WERI-Rb-1 (cell line): ENCODE results near the gene GLT6D1.

ENCODE experiments used
- DNase-seq: peaks from one replicate; pipeline ENCODE4 v3.0.0-alpha.2; 2020
- H3K27ac ChIP-seq: fragments of 250-450 bp; sonication (Bioruptor Pico); 2 replicates; pipeline ENCODE4 v1.5.1; 2020; ENCODE audit warnings: mild to moderate bottlenecking, moderate library complexity
- H3K27me3 ChIP-seq: fragments of 250-450 bp; sonication (Bioruptor Pico); 2 replicates; pipeline ENCODE4 v1.5.1; 2021; ENCODE audit warnings: mild to moderate bottlenecking, low read depth, moderate library complexity; ENCODE audit not compliant: insufficient read depth, severe bottlenecking
- H3K36me3 ChIP-seq: fragments of 250-450 bp; sonication (Bioruptor Pico); 2 replicates; pipeline ENCODE4 v1.5.1; 2020; ENCODE audit warnings: mild to moderate bottlenecking, moderate library complexity
- H3K4me3 ChIP-seq: 2 replicates; pipeline ENCODE4 v1.5.1; 2011; ENCODE audit warnings: low read depth, mild to moderate bottlenecking, control low read depth, low read length
- H3K9me3 ChIP-seq: fragments of 250-450 bp; sonication (Bioruptor Pico); 2 replicates; pipeline ENCODE4 v1.5.1; 2021; ENCODE audit warnings: mild to moderate bottlenecking, moderate library complexity; ENCODE audit not compliant: severe bottlenecking
- CTCF ChIP-seq: IDR thresholded peaks from 2 replicates; pipeline ENCODE4 v1.5.1; 2011; ENCODE audit warnings: low read depth, mild to moderate bottlenecking, control low read depth, inconsistent platforms, low read length

The GLT6D1 gene

GRCh38 chr9:135663857-135664256, 24.5 kb upstream of the GLT6D1 start:
- Histone ChIP-seq H3K36me3 (no peaks in the 10 kb centered on the region), H3K27ac (no peak overlapping the region), H3K9me3 (no peaks in the 10 kb centered on the region), H3K4me3 (no peak overlapping the region), H3K27me3 (no peaks in the 10 kb centered on the region)
- no peak for TF ChIP-seq CTCF
- DNase-seq = no peak

DNA sequence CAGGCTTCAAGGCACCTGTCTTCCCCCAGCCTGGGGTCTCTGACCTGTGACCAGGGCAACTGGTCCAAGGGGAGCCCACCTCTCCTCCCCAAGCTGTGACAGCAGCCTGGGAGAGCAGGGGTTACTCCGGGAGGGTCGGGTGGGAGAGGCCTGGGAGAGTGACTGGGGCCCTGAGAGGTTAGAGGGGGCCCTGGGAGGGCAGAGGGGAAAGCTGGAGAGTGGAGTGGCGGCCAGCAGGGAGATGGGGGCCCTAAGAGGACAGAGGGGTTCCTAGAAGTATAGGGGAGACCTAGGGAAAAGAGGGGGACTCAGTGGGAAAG, 24.1 kb upstream of the GLT6D1 start:
- Histone ChIP-seq H3K27me3 (no peaks in the 10 kb centered on the region), H3K9me3 (no peaks in the 10 kb centered on the region), H3K27ac (no peak overlapping the region), H3K36me3 (no peaks in the 10 kb centered on the region), H3K4me3 (no peak overlapping the region)
- TF ChIP-seq CTCF = no peak
- DNase-seq = no peak

DNA sequence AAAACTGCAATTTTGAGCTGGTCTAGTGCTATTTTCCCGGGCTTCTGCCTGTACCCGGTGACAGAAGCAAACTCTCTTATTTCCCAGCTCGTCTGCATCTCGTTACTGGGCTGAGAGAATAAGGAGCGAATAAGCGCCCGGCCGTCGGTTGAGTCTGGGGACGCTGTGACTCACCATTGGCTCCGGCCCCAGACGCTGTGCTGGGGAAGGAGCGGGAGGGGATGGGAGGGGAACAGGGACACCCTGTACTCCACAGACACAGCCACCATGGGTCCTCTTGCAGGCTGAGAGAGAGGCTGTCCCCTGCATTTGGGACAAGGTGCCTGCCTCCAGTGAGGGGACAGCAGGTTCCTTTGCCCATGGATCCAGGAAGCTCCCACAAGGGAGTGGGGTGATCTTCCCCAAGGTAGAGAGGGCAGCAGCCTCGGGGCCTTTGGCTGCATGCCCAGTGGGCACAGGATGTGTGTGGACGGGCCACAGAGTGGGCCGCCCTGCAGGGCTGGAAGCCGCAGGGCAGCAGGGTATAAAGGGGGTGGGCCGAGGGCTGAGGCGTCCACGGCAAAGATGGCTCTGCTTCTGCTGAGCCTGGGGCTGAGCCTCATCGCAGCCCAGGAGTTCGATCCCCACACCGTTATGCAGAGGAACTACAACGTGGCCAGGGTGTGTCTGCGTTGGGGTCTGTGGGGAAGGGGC, 23.6 kb upstream of the GLT6D1 start, which contains the start of gene LCN9:
TSS of gene LCN9 (plus strand) at position 552 of the 693 bp plus-strand sequence. CDS start at position 565, 13 bp downstream.
- Histone ChIP-seq H3K27ac (no peak within 1 kb of the TSS), H3K9me3 (no peaks in the 10 kb centered on the region), H3K36me3 (no peaks in the 10 kb centered on the region), H3K4me3 (no peak within 1 kb of the TSS), H3K27me3 (no peaks in the 10 kb centered on the region)
- no peak for DNase-seq
- no peak for TF ChIP-seq CTCF

DNA sequence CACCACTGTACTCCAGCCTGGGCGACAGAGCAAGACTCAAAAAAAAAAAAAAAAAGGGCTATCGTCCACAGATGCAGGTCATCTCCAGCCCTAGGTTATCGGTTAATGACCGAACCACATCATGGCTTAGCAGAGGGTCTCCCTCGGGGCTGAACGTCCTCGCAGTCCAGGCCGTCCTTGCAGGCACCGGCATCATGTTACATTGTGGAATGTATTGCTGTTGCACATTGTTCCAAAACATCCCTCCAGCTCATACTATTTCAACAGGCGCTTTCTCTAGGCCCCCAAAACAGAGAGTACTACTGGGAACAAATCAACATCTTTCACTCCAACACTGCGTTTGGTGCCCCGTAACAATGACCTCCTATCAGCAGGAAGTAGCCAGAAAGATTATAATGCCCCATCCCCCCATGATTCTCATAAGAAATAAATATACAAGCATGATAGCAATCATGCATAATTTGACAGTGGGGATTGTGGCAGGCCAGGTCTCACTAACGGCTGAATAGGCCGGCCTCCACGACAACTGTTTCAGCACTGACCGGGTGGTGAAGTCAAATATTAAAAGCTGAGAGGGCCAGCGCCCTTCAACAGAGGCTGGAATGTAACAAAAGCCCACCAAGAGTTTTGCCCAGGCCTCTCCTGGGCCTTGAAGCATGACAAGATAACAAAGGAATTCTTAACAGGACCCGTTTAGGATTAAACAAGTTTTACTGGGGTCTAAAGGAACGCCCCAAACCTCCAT, 22.6 kb upstream of the GLT6D1 start:
- no peak for TF ChIP-seq CTCF
- Histone ChIP-seq H3K27me3 (no peaks in the 10 kb centered on the region), H3K36me3 (no peaks in the 10 kb centered on the region), H3K9me3 (no peaks in the 10 kb centered on the region), H3K27ac (no peak overlapping the region), H3K4me3 (no peak overlapping the region)
- no peak for DNase-seq

DNA sequence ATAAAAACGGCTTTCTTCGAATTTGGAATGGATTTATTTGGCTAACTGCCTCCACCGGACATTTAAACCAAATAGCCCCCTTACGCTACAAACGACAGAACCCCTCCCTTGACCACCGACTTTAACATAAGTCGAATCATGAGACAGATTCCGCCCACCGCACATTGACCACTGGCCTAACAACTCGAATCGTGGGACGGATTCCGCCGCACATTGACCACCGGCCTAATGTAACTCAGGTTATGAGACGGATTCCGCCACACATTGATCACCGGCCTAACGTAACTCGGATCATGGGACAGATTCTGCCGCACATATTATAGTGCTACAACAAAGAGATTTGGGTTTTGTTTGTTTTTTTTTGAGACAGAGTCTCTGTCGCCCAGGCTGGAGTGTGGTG, 21.1 kb upstream of the GLT6D1 start:
- no peak for TF ChIP-seq CTCF
- DNase-seq = no peak
- no peak overlapping the region for H3K27ac ChIP-seq
- no peaks in the 10 kb centered on the region for H3K27me3 ChIP-seq
- H3K4me3 ChIP-seq = no peak overlapping the region
- no peaks in the 10 kb centered on the region for H3K36me3 ChIP-seq
- H3K9me3 ChIP-seq = no peaks in the 10 kb centered on the region
